Measurements from ENCODE around the gene EHMT1.

- TF ChIP-seq CTCF (conservative IDR thresholded peaks at IDR 0.05; ENCODE audit: low read length), result no peak
- no peak for TF ChIP-seq EZH2phosphoT487 (IDR thresholded peaks at IDR 0.05; ENCODE audit: borderline replicate concordance, low read depth, low read length)
Observed at GRCh38 chr9:137739371-137740309, 120.8 kb downstream of the EHMT1 start.
